Stimulated activated CD8-positive, alpha-beta memory T cell treated with anti-CD3 and anti-CD28 coated beads, Interleukin-7, amount 100 ng/mL, for 1 hour (primary cell): ENCODE measurements around the gene RAB11A.

Experiments used
- DNase-seq, 2 donors: peaks; one replicate each; pipeline ENCODE4 v3.0.0-alpha.2; 2020; ENCODE audit warnings: low read depth in 2 of 2

The RAB11A gene

GRCh38 chr15:65885668-65886218, 16.5 kb downstream of the RAB11A start:
- DNase-seq: no peak

- DNase-seq: no peak
Observed at GRCh38 chr15:65887565-65887964, 18.3 kb downstream of the RAB11A start.

GRCh38 chr15:65888981-65889380, 19.7 kb downstream of the RAB11A start:
- no peak for DNase-seq

- DNase-seq: no peak
Observed at GRCh38 chr15:65893060-65893459, 23.8 kb downstream of the RAB11A start.

- no peak for DNase-seq
Observed at GRCh38 chr15:65896236-65896635, 26.9 kb downstream of the RAB11A start.

- DNase-seq: no peak
Observed at GRCh38 chr15:65900488-65900887, 31.2 kb downstream of the RAB11A start.

- no peak for DNase-seq
Observed at GRCh38 chr15:65901336-65901735, 32.0 kb downstream of the RAB11A start.

GRCh38 chr15:65901836-65902235, 32.5 kb downstream of the RAB11A start:
- DNase-seq: no peak

GRCh38 chr15:65902373-65902772, 33.1 kb downstream of the RAB11A start:
- no peak for DNase-seq

GRCh38 chr15:65903296-65904073, 34.2 kb downstream of the RAB11A start:
- DNase-seq: no peak

- DNase-seq: no peak
Observed at GRCh38 chr15:65904301-65904700, 35.0 kb downstream of the RAB11A start.

GRCh38 chr15:65906396-65906795, 37.1 kb downstream of the RAB11A start:
- no peak for DNase-seq

- no peak for DNase-seq
Observed at GRCh38 chr15:65907661-65908060, 38.4 kb downstream of the RAB11A start.

- DNase-seq: no peak
Observed at GRCh38 chr15:65908876-65909275, 39.6 kb downstream of the RAB11A start.

GRCh38 chr15:65909831-65910230, 40.5 kb downstream of the RAB11A start:
- no peak for DNase-seq

- DNase-seq: no peak
Observed at GRCh38 chr15:65910341-65910740, 41.0 kb downstream of the RAB11A start.

GRCh38 chr15:65912235-65912634, 42.9 kb downstream of the RAB11A start:
- DNase-seq: no peak

GRCh38 chr15:65913631-65914199, 44.4 kb downstream of the RAB11A start:
- no peak for DNase-seq

GRCh38 chr15:65914386-65914785, 45.1 kb downstream of the RAB11A start:
- DNase-seq: no peak

- DNase-seq: no peak
Observed at GRCh38 chr15:65914981-65915925, 46.0 kb downstream of the RAB11A start.

GRCh38 chr15:65916041-65916663, 46.9 kb downstream of the RAB11A start:
- no peak for DNase-seq
